Progenitor cell of endocrine pancreas (in vitro differentiated cells): ENCODE data around the gene NUAK2. TPM values are rescaled to one million over a fixed set of nuclear protein-coding genes. Genes with fewer than 3 reads are reported as not detected.

ENCODE experiments used
- DNase-seq: peaks from one replicate; pipeline ENCODE4 v3.0.0; 2021; ENCODE audit warnings: low spot score; ENCODE audit not compliant: unreplicated experiment
- H3K27ac Mint-ChIP-seq: 2 replicates; pipeline ENCODE4 v1.8.0; 2021; ENCODE audit warnings: mild to moderate bottlenecking, moderate library complexity, mixed read lengths
- H3K27me3 Mint-ChIP-seq: 2 replicates; pipeline ENCODE4 v1.8.0; 2021; ENCODE audit warnings: mixed read lengths
- H3K36me3 Mint-ChIP-seq: 2 replicates; pipeline ENCODE4 v1.8.0; 2022; ENCODE audit warnings: mixed read lengths; ENCODE audit not compliant: insufficient read depth
- H3K4me1 Mint-ChIP-seq: 2 replicates; pipeline ENCODE4 v1.8.0; 2021; ENCODE audit warnings: low read depth, mixed read lengths
- H3K4me3 Mint-ChIP-seq: 2 replicates; pipeline ENCODE4 v1.8.0; 2021; ENCODE audit warnings: low read depth, mild to moderate bottlenecking, moderate library complexity, mixed read lengths
- H3K9me3 Mint-ChIP-seq: 2 replicates; pipeline ENCODE4 v1.8.0; 2021; ENCODE audit warnings: low read depth, mixed read lengths
- CTCF ChIP-seq: fragments of 200-600 bp; sonication (generic); IDR thresholded peaks from one replicate; pipeline ENCODE4 v1.5.0; 2021; ENCODE audit warnings: antibody characterized with exemption, mild to moderate bottlenecking; ENCODE audit not compliant: unreplicated experiment
- total RNA-seq: library from RNA; stranded (reverse); gene quantifications from 2 replicates; pipeline ENCODE4 v1.2.1, GENCODE V29; 2021

Gene NUAK2
- total RNA-seq, 1 donor from 2014 or later, result 4.5 TPM

GRCh38 chr1:205310976-205311704 lies 10.4 kb downstream of the NUAK2 start:
- Mint-ChIP-seq H3K4me1 (peaks cover 26% of the 10 kb centered on the region), H3K27me3 (no peaks in the 10 kb centered on the region), H3K27ac (no peak overlapping the region), H3K36me3 (peaks cover 2% of the 10 kb centered on the region), H3K9me3 (no peaks in the 10 kb centered on the region), H3K4me3 (no peak overlapping the region)
- no peak for DNase-seq
- TF ChIP-seq CTCF, result no peak

GRCh38 chr1:205309741-205310140 lies 11.8 kb downstream of the NUAK2 start:
- no peak for TF ChIP-seq CTCF
- Mint-ChIP-seq H3K9me3 (no peaks in the 10 kb centered on the region), H3K4me1 (peaks cover 20% of the 10 kb centered on the region), H3K27ac (no peak overlapping the region), H3K27me3 (no peaks in the 10 kb centered on the region), H3K4me3 (no peak overlapping the region), H3K36me3 (peaks cover 2% of the 10 kb centered on the region)
- no peak for DNase-seq

- Mint-ChIP-seq H3K27ac (no peak overlapping the region), H3K4me1 (peaks cover 5% of the 10 kb centered on the region), H3K36me3 (peaks cover 7% of the 10 kb centered on the region), H3K9me3 (no peaks in the 10 kb centered on the region), H3K4me3 (no peak overlapping the region), H3K27me3 (no peaks in the 10 kb centered on the region)
- no peak for TF ChIP-seq CTCF
- DNase-seq, result no peak
These were observed 14.5 kb downstream of the NUAK2 start for GRCh38 chr1:205306929-205307566.

GRCh38 chr1:205304695-205305070 lies 16.9 kb downstream of the NUAK2 start:
- no peak for DNase-seq
- Mint-ChIP-seq H3K36me3 (peaks cover 7% of the 10 kb centered on the region), H3K9me3 (no peaks in the 10 kb centered on the region), H3K27ac (no peak overlapping the region), H3K4me3 (no peak overlapping the region), H3K4me1 (peaks cover 20% of the 10 kb centered on the region), H3K27me3 (no peaks in the 10 kb centered on the region)
- no peak for TF ChIP-seq CTCF

- Mint-ChIP-seq H3K27me3 (no peaks in the 10 kb centered on the region), H3K4me3 (no peak overlapping the region), H3K9me3 (no peaks in the 10 kb centered on the region), H3K4me1 (peaks cover 20% of the 10 kb centered on the region), H3K36me3 (peaks cover 7% of the 10 kb centered on the region), H3K27ac (no peak overlapping the region)
- DNase-seq, result no peak
- TF ChIP-seq CTCF, result no peak
These were observed 17.4 kb downstream of the NUAK2 start for GRCh38 chr1:205304046-205304694.
